NCI-H460 (cell line): ENCODE results near the gene TSC22D1. TPM values are rescaled to one million over a fixed set of nuclear protein-coding genes. Genes with fewer than 3 reads are reported as not detected.
"Not testable (repeated sequence)": the region's sequence is repeated elsewhere in the genome, so short reads cannot be mapped to it uniquely, and the experiment has no call there.

Source experiments
- DNase-seq: peaks from one replicate; pipeline ENCODE4 v3.0.0-alpha.2; 2016; ENCODE audit warnings: low read depth; ENCODE audit errors: extremely low read depth
- polyA plus RNA-seq: library from polyadenylated mRNA; depleted of rRNA; stranded (reverse); fragments of >200 nt; gene quantifications from 2 replicates; pipeline ENCODE4 v1.2.3, GENCODE V29; 2014; cell fraction: nucleus; rRNA removed
- total RNA-seq: library from RNA; depleted of rRNA; stranded (reverse); fragments of >200 nt; shearing (Covaris generic); gene quantifications from 2 replicates; pipeline ENCODE4 v1.2.3, GENCODE V29; 2014; rRNA removed

The TSC22D1 gene
- total RNA-seq, result 114 and 154 TPM in 2 replicates
- 65.1 and 75.4 TPM in 2 replicates for polyA plus RNA-seq

- no peak for DNase-seq
These were observed at the start of gene TSC22D1 for GRCh38 chr13:44575741-44576350. Gene TSC22D1 (minus strand): TSS chr13:44576330. CDS start chr13:44576074, 256 bp downstream.

- no peak for DNase-seq
These were observed 46.6 kb upstream of the TSC22D1 start for GRCh38 chr13:44622708-44623107.

DNA sequence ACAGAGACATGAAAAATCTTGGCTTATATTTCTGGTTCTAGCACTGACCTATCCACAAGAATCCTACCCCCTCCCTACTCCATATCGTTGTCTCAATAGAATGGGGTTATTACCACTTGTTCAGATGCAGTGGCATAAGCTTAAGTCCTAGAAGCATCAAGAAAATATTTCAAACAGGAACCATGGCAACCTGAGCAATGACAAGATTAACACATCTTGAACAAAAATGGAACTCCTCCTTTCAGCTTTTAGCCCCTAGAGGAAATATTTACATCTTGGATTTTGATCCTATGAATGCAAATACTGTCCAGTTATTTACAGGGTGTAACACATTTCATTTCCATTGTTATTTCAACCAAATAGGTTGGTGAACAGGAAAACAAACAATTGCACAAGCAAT, 46.1 kb upstream of the TSC22D1 start:
- peak; percentile 30 for DNase-seq

GRCh38 chr13:44620057-44620456, 43.9 kb upstream of the TSC22D1 start:
- DNase-seq, result no peak

- no peak for DNase-seq
These were observed 43.5 kb upstream of the TSC22D1 start for GRCh38 chr13:44619651-44620050.

DNA sequence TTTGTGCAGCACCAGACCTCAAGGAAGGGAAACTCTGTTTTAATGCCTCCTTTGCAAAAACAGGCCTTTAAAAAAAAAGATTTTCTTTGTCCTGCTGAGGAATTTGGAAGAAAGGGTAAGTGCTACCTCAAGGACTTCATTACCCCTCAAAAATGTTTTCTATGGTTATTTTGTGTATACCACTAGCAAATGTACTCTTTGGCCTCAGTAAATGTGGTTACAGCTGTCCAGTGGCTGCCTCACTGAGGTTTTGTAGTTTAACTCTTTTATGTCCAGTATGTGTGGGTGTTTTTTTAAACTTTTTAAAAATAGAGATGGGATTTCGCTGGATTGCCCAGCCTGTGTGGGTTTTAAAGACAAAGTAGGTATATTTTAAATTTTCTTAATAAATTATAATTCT, 42.2 kb upstream of the TSC22D1 start:
- DNase-seq, result no peak

DNA sequence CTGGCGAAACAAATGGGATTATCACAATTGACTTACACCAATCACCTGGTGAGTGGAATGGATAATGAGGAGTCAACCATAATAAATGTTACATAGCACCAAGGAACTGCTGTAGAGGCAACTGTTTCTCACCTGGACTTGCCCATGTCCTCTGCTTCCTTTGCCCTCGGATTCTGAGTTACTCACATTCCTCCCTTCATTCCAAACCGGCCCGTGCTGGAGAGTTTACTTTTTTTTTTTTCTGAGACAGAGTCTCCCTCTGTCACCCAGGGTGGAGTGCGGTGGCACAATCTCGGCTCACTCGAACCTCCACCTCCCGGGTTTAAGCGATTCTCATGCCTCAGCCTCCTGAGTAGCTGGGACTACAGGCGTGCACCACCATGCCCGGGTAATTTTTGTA, 41.5 kb upstream of the TSC22D1 start:
- DNase-seq, result no peak

DNA sequence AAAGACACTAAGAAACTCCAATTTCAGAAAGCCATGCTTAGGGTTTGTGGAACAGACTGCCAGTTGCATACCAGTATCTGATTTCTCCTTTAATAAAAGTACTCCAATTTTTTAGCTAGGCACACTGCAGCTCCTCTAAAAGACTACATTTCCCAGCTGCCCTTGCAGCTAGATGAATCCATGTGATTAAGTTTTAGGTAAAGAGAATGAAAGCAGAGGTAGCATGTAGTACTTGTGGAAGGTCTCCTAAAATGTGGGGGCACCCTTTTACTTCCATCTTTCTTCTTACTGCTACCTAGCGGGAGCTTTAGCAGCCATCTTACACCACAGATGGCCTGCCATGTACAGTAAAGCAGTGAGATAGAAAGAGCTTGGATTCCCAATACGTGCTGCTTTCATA, 33.0 kb upstream of the TSC22D1 start:
- DNase-seq, result no peak

DNA sequence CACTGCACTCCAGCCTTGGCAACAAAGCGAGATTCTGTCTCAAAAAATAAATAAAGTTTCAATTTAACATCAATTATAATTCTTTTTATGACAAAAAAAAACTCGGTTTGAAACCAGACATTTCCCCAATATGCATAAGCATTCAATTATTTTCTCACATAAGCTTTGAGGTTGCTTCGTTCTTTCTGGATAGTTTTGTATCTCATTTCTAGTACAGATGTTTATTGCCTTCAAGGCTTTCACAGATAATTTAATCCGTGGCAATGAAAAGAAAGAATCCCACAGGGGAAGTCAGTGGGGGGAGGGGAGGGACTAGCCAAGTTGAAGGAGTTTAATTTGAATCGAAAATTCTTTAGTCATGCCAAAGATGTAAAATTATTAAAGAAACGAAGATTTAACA, 29.6 kb upstream of the TSC22D1 start:
- no peak for DNase-seq

DNA sequence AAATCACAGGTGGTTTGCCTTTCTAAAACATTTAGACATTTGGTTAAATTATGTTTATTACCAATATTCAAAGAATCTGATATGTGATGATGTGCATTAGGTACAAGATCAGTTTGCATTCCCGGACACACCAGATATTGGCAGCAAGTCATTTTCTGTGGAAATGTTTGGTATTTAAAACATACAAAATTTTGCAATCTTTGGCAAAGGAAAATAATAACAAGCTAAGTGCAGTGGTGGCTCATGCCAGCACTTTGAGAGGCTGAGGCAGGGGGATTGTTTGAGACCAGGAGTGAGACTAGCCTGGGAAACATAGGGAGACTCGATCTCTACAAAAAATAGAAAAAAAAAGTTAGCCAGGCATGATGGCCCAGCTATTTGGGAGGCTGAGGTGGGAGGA, 29.1 kb upstream of the TSC22D1 start:
- DNase-seq, result no peak

DNA sequence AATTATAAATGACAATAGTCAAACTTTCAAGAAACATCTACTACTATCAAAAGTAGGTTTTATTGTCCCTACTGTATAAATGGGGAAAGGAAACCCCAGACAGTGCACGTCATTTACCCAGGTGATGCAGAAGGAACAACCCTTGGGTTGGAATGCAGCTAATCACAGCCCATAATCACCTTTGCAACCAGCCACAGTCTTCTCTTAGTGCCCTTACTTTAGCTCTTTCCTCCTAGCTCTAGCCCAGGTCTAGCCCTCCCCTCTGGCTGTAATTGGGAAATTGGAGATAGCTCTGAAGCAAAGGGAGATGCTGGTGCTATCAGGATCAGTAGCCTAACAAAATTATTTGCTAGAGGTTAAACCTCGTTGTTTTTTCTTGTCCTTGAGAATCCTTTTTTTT, 25.5 kb upstream of the TSC22D1 start:
- no peak for DNase-seq

DNA sequence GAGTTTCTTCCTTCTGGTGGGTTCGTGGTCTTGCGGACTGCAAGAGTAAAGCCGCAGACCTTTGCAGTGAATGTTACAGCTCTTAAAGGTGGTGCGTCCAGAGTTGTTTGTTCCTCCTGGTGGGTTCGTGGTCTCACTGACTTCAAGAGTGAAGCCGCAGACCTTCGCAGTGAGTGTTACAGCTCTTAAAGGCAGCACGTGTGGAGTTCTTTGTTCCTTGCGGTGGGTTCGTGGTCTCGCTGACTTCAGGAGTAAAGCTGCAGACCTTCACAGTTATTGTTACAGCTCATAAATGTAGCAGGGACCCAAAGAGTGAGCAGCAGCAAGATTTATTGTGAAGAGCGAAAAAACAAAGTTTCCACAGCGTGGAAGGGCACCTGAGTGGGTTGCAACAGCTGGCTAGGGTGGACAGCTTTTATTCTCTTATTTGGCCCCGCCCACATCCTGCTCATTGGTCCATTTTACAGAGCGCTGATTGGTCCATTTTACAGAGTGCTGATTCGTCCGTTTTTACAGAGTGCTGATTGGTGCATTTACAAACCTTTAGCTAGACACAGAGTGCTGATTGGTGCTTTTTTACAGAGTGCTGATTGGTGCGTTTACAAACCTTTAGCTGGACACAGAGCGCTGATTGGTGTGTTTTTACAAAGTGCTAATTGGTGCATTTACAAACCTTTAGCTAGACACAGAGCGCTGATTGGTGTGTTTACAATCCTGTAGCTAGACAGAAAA, 17.9 kb upstream of the TSC22D1 start:
- not testable (repeated sequence) for DNase-seq

DNA sequence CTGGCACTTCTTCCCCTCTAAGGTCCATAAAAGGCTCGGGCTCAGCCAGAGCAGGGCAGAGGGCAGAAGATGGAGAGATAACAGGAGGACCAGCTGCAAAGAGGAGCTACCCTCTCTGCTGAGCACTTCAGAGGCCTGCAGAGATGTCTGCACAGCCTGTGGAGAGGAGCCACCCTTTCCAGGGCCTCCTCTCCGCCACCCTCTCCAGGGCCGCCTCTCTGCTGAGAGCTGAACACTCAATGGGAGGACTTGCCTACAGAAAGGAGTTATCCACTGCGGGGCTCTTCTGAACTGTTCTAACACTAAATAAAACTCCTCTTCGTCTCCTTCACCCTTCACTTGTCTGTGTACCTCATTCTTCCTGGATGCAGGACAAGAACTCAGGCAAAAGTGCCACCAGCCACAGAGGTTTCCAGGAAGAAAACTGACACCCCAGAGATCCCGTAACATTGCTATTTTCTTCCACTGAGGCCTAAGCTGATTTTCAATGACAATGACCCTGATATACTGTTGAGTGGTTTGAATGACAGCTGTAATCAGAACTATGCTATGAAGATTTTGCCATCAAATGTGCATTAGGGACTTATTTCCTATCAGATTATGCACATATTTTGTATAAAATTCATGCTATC, 16.2 kb upstream of the TSC22D1 start:
- no peak for DNase-seq

- no peak for DNase-seq
These were observed 15.2 kb upstream of the TSC22D1 start for GRCh38 chr13:44591316-44591715.

GRCh38 chr13:44583137-44583536, 7.0 kb upstream of the TSC22D1 start:
- no peak for DNase-seq

DNA sequence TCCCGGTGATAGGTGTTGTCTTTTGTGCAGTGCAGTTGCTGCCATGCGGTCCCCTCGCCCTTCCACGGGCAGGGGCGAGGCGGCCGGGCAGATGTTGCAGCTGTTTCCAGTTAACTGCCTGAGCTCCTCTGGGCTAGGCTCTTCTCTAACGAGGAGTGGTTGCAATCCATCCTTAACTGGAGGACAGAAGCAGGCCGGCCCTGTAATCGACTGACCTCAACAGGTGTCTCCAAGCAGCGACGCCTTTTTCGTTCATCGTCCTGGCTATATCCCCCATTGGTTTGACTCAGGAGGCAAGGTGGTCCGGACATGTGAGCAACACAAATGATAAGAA, 1.9 kb upstream of the TSC22D1 start:
- no peak for DNase-seq

DNA sequence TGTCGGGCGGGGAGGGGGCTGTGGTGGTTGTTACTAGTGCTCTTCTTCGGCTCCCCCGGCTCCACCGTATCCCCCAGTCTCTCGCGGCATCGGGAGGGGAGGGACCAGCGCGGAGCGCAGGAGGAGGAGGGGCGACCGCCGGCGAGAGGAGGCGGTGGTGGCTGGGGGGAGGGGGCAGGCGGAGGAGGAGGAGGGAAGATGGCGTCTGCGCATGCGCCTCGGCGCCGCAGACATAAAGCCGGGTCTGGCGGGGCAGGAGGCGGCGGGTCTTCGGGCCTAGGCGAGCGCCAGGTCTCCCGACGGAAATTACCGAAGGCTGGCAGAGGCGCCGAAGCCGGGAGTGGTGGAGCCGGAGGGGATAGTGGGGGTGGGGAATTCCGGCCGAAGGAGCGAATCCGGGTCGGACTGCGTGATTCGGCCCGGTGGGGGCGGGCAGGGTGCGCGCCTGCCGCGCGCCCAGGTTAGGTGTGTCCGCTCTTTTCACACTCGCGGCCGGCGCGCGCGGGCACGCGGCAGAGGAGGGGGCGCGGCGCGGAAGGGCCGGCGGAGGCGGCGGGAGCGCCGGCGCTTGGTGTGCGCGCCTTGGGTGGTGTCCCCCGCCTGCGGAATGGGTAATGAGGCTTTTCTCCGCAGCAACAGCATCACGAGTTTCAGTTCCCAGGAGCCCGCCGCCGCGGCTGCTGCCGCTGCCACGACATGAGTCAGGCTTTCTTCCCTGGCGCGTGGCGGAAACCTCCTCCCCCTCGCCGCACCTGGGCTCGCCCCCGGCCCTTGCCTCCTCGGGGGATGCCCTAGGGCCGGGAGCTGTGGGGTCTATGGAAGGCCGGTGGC, 1.3 kb upstream of the TSC22D1 start:
- DNase-seq, result peak; percentile 91

DNA sequence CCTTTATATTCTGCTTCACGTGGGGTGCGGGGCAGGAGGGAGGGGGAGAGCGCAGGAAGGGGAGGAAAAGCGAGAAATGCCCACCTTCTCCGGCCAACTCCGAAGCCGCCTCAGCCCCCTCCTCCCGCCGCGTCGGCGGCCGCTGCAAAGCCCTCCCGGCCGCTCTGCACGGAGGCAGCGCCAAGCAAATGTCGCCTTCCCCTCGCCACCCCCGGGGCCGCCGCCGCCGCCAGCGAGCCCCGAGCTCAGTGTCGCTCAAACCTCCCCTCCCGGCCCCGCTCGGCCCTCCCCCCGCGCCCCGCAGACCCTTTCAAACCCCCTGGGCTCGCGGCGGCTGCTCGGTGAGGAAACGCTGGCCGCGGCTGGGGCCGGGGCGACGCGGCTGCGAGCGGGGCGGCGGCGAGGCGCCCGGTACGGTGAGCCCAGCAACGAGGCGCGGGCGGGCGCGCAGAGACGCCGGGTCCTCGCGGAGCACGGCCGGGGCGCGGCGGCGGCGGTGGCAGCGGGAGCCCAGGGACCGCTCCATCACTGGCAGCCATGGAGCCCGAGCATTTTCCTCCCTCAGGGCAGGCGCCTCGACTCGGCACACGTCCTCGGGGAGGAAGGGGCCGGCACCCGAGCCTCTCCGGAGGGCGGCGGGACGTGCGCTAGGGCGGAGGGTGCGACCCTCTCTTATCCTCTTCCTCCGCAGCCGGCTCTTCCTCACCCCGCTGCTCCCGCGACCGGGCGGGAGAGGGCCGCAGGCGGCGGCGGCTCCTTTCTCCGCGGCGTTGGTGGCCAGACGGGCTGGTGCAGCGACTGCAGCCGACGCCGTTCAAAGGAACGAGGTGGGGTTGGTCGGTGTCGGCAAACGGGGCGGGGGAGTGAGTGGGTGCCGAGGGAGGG, 463 bp upstream of the TSC22D1 start:
- no peak for DNase-seq

- DNase-seq, result no peak
These were observed 1.1 kb downstream of the TSC22D1 start for GRCh38 chr13:44575035-44575434.

- no peak for DNase-seq
These were observed 1.7 kb downstream of the TSC22D1 start for GRCh38 chr13:44574466-44574855.
